Measurements from ENCODE around the gene MYH3. TPM values are rescaled to one million over a fixed set of nuclear protein-coding genes. Genes with fewer than 3 reads are reported as not detected.

MYH3 gene
- total RNA-seq, result under 0.01 and 0.76 TPM in 2 replicates

GRCh38 chr17:10657148-10657547 is at the start of gene MYH3:
MYH3 (minus strand) TSS chr17:10657309; CDS start chr17:10655064, 2,245 bp downstream.

GRCh38 chr17:10697092-10698081 is 40.3 kb upstream of the MYH3 start, which contains the start of the genes ADPRM and SCO1:
ADPRM (plus strand) TSS chr17:10697594; CDS start chr17:10704927, 7,333 bp downstream.
SCO1 (minus strand) TSS chr17:10697533; CDS start chr17:10697507, 26 bp downstream.

Other genes with a start within 250 kb of the MYH3 start
- not detected in 2 replicates for gene MYH8, start 235.4 kb downstream of the MYH3 start, total RNA-seq
- not detected in 2 replicates for gene MYH4, start 187.8 kb downstream of the MYH3 start, total RNA-seq
- gene MYH1, start 138.8 kb downstream of the MYH3 start, total RNA-seq, result not detected in 2 replicates
- gene MYH2, start 107.7 kb downstream of the MYH3 start, total RNA-seq, result not detected in 2 replicates
- gene SCO1, start 40.2 kb upstream of the MYH3 start, total RNA-seq, result 22.4 and 30.7 TPM in 2 replicates
- 12.2 and 15.3 TPM in 2 replicates for gene ADPRM, start 40.3 kb upstream of the MYH3 start, total RNA-seq
- 0.46 and 2.6 TPM in 2 replicates for gene TMEM220, start 72.7 kb upstream of the MYH3 start, total RNA-seq
- gene TMEM238L, start 146.8 kb upstream of the MYH3 start, total RNA-seq, result not detected in 2 replicates
- not detected in 2 replicates for gene PIRT, start 180.8 kb upstream of the MYH3 start, total RNA-seq

All from epithelial cell of umbilical artery (primary cell).